Heart right ventricle (tissue), 16 donors: ENCODE measurements around the gene CSNK1A1L. TPM values are rescaled to one million over a fixed set of nuclear protein-coding genes. Genes with fewer than 3 reads are reported as not detected.

Source experiments
- ATAC-seq, 8 donors: fragments of 200-7000 bp; cut with Tn5 transposase; one replicate each; pipeline ENCODE4 v1.9.1; 2020; ENCODE audit warnings: mild to moderate bottlenecking in 8 of 8, moderate library complexity in 8 of 8, moderate number of reproducible peaks in 1 of 8
- DNase-seq, 2 donors: peaks; one replicate each; pipeline ENCODE4 v3.0.0-alpha.2; 2020
- H3K27ac ChIP-seq, 10 donors: fragments of 200-600 bp; sonication (generic) in 2 of 10; one replicate each; pipeline versions ENCODE4 v1.5.0 to v1.8.0; 2020 to 2022; ENCODE audit warnings: mild to moderate bottlenecking in 3 of 10
- H3K27me3 ChIP-seq, 7 donors: fragments of 200-600 bp; one replicate each; pipeline ENCODE4 v1.8.0; 2021 to 2022; ENCODE audit warnings: mild to moderate bottlenecking in 2 of 7
- H3K36me3 ChIP-seq, 9 donors: fragments of 200-600 bp; sonication (generic) in 1 of 9; one replicate each; pipeline versions ENCODE4 v1.5.0 to v1.8.0; 2020 to 2022; ENCODE audit warnings: mild to moderate bottlenecking in 2 of 9
- H3K4me1 ChIP-seq, 9 donors: fragments of 200-600 bp; sonication (generic) in 1 of 9; one replicate each; pipeline versions ENCODE4 v1.5.0 to v1.8.0; 2020 to 2022; ENCODE audit warnings: mild to moderate bottlenecking in 4 of 9
- H3K4me3 ChIP-seq, 10 donors: fragments of 200-600 bp; sonication (generic) in 2 of 10; one replicate each; pipeline versions ENCODE4 v1.5.0 to v1.8.0; 2020 to 2022; ENCODE audit warnings: mild to moderate bottlenecking in 7 of 10, moderate library complexity in 2 of 10
- H3K9me3 ChIP-seq, 11 donors: fragments of 200-600 bp in 10 of 11; sonication (generic) in 2 of 11; one replicate each; pipeline versions ENCODE4 v1.5.0 to v1.8.0; 2013 to 2022; ENCODE audit warnings: mild to moderate bottlenecking in 2 of 11, control low read depth in 1 of 11, moderate library complexity in 1 of 11
- CTCF ChIP-seq, 9 donors: fragments of 200-600 bp; sonication (generic) in 2 of 9; IDR thresholded peaks; one replicate each; pipeline versions ENCODE4 v1.5.0 to v1.8.0; 2021 to 2022; ENCODE audit warnings: antibody characterized with exemption in 9 of 9, mild to moderate bottlenecking in 5 of 9, moderate library complexity in 1 of 9
- WGBS, 2 donors: extraction: QIAGEN DNeasy Blood & Tissue Kit; methylation state at CpG; one replicate each; pipeline ENCODE4 v1.1.7; 2013; ENCODE audit warnings: inconsistent platforms in 1 of 2; 5-methylcytosine and 5-hydroxymethylcytosine counted together
- intact Hi-C, 10 donors: fragments of 100-400 bp; cut with DNase I; formaldehyde crosslinking; loops; one replicate each; pipeline versions ENCODE4 v1.11.1 to v1.14.2; 2022
- polyA plus RNA-seq, 2 donors: library from polyadenylated mRNA; stranded (reverse); fragments of 200-250 nt; gene quantifications; one replicate each; pipeline ENCODE4 v1.2.3, GENCODE V29; 2013
- total RNA-seq, 10 donors: library from RNA; stranded (reverse); fragmentation: NEBNext Ultra II Directional in 3 of 10; extraction: Animal tissue kit (Norgen Biotek cat#: 25700) in 3 of 10; gene quantifications; one replicate each; pipeline versions ENCODE4 v1.2.1 to v1.2.4, GENCODE V29; 2021 to 2023
- donor health status: Arrhythmogenic right ventricular cardiomyopathy.
- donor health status: ischemic (EF 13 %, LVEDD 7.1; RV severe dilation, severe dysfunction).
- donor health status: healthy with polysubstance abuse.
- donor health status: DM: no; HTN: yes; CAD: no.
- donor health status: DM: no; HTN: no; CAD: no.
- donor health status: ischemic (EF 25% LVEDD 6.9; RV normal size, moderate dysfunction).
- donor health status: ischemic (EF 25% LVEDD 5.7; RV mildly dilated, moderate dysfunction).
- donor health status: healthy.
- donor health status: DM: yes; HTN: yes; CAD: no.
- donor health status: Ischemic cardiomyopathy.
- donor health status: ischemic (EF 35%, LVEDD 5.7; RV mildly dilated, moderate dysfunction).
- donor health status: nonischemic (EF 11% LVEDD 7.7; RV severe dilation, severe dysfunction).
- donor health status: DM: yes; HTN: yes; CAD: no.
- donor health status: PGD.
- donor health status: ischemic (EF 29% LVEDD 5.4; RV normal size, mild dysfunction).
- donor health status: nonischemic (EF 23%, LVEDD 6.1; RV moderate dilation, normal function).

CSNK1A1L gene
- total and polyA plus RNA-seq, 12 donors, result not detected

- 28 to 38% methylated on average over 3 of the region's 3 CpGs for WGBS, 2 donors
- Histone ChIP-seq H3K4me3 (no peak overlapping the region), H3K4me1 (peaks cover 0 to 25% (median 8%) of the 10 kb centered on the region in 9 donors), H3K9me3 (peaks cover 0 to 15% (median 0%) of the 10 kb centered on the region in 11 donors), H3K36me3 (no peaks in the 10 kb centered on the region), H3K27me3 (no peaks in the 10 kb centered on the region), H3K27ac (peak overlapping the region in 9 of 10 donors; percentile 5 to 75 (median 34))
- TF ChIP-seq CTCF (IDR thresholded peaks at IDR 0.05), result no peak
- intact Hi-C loops, result loop anchor here in 1 of 10 donors (2.0 kb wide), 1 partner anchor 161 kb away; no protein-coding TSS in a partner anchor
- ATAC-seq (peak; percentile 83 to 96 (median 94)), DNase-seq (peak in 1 of 2 donors; percentile 51)
Observed at GRCh38 chr13:37127691-37128241, 22.3 kb upstream of the CSNK1A1L start.

GRCh38 chr13:37123337-37123736 lies 17.9 kb upstream of the CSNK1A1L start:
- WGBS, 2 donors, result 57 to 61% methylated on average over 1 of the region's 1 CpG

GRCh38 chr13:37118016-37118415 lies 12.6 kb upstream of the CSNK1A1L start:
- intact Hi-C loops, result loop anchor here in 1 of 10 donors (10.0 kb wide), 1 partner anchor 187 kb away; no protein-coding TSS in a partner anchor
- Histone ChIP-seq H3K9me3 (no peaks in the 10 kb centered on the region), H3K36me3 (no peaks in the 10 kb centered on the region), H3K4me3 (no peak overlapping the region), H3K27me3 (no peaks in the 10 kb centered on the region), H3K4me1 (peaks cover 0 to 17% (median 0%) of the 10 kb centered on the region in 9 donors), H3K27ac (peak overlapping the region in 5 of 10 donors; percentile 14 to 61 (median 43))
- peak; percentile 82 to 99 (median 92) for ATAC-seq
- 10 to 24% methylated on average over 3 of the region's 3 CpGs for whole genome bisulfite sequencing, 2 donors
- TF ChIP-seq CTCF (IDR thresholded peaks at IDR 0.05), result no peak
- peak; percentile 48 to 60 for DNase-seq

More at GRCh38 chr13:37123337-37123736, 17.9 kb upstream of the CSNK1A1L start:
- Histone ChIP-seq H3K4me1 (peaks cover 0 to 26% (median 10%) of the 10 kb centered on the region in 9 donors), H3K27me3 (no peaks in the 10 kb centered on the region), H3K36me3 (no peaks in the 10 kb centered on the region), H3K27ac (no peak overlapping the region), H3K9me3 (peaks cover 0 to 8% (median 0%) of the 10 kb centered on the region in 11 donors), H3K4me3 (no peak overlapping the region)
- TF ChIP-seq CTCF (IDR thresholded peaks at IDR 0.05), result no peak
- no peak for DNase-seq
- intact Hi-C loops, result no loop called here
- no peak for ATAC-seq

GRCh38 chr13:37114250-37114649 lies 8.8 kb upstream of the CSNK1A1L start:
- Histone ChIP-seq H3K27me3 (no peaks in the 10 kb centered on the region), H3K4me1 (peaks cover 0 to 23% (median 3%) of the 10 kb centered on the region in 9 donors), H3K9me3 (no peaks in the 10 kb centered on the region), H3K36me3 (no peaks in the 10 kb centered on the region), H3K27ac (no peak overlapping the region), H3K4me3 (no peak overlapping the region)
- no peak for TF ChIP-seq CTCF (IDR thresholded peaks at IDR 0.05)
- WGBS, 2 donors, result 83 to 91% methylated on average over 4 of the region's 4 CpGs
- intact Hi-C loops, result loop anchor here in 1 of 10 donors (10.0 kb wide), 1 partner anchor 191 kb away; no protein-coding TSS in a partner anchor
- DNase-seq (no peak), ATAC-seq (no peak)
